Osteocyte (in vitro differentiated cells): ENCODE results near the gene CGNL1. TPM values are rescaled to one million over a fixed set of nuclear protein-coding genes. Genes with fewer than 3 reads are reported as not detected.

Experiments
- DNase-seq: peaks from one replicate; pipeline ENCODE4 v3.0.0; 2021; ENCODE audit warnings: mixed read lengths; ENCODE audit not compliant: unreplicated experiment; ENCODE audit errors: extremely low spot score
- H3K27ac Mint-ChIP-seq: one replicate; pipeline ENCODE4 v1.8.0; 2021; ENCODE audit warnings: mild to moderate bottlenecking, mixed read lengths; ENCODE audit not compliant: unreplicated experiment
- H3K27me3 Mint-ChIP-seq: one replicate; pipeline ENCODE4 v1.8.0; 2021; ENCODE audit warnings: mixed read lengths; ENCODE audit not compliant: unreplicated experiment
- H3K36me3 Mint-ChIP-seq: one replicate; pipeline ENCODE4 v1.8.0; 2021; ENCODE audit warnings: mixed read lengths; ENCODE audit not compliant: unreplicated experiment
- H3K4me1 Mint-ChIP-seq: one replicate; pipeline ENCODE4 v1.8.0; 2021; ENCODE audit warnings: mixed read lengths; ENCODE audit not compliant: unreplicated experiment
- H3K4me3 Mint-ChIP-seq: one replicate; pipeline ENCODE4 v1.8.0; 2021; ENCODE audit warnings: mild to moderate bottlenecking, moderate library complexity, mixed read lengths; ENCODE audit not compliant: unreplicated experiment
- H3K9me3 Mint-ChIP-seq: one replicate; pipeline ENCODE4 v1.8.0; 2021; ENCODE audit warnings: mixed read lengths; ENCODE audit not compliant: unreplicated experiment
- CTCF ChIP-seq: fragments of 200-600 bp; sonication (generic); IDR thresholded peaks from 2 replicates; pipeline ENCODE4 v1.5.0; 2021; ENCODE audit warnings: antibody characterized with exemption, mild to moderate bottlenecking, moderate library complexity
- total RNA-seq: library from RNA; stranded (reverse); gene quantifications from 2 replicates; pipeline ENCODE4 v1.2.1, GENCODE V29; 2021

CGNL1 gene
- total RNA-seq, 1 donor from 2014 or later, result 6.2 TPM

DNA sequence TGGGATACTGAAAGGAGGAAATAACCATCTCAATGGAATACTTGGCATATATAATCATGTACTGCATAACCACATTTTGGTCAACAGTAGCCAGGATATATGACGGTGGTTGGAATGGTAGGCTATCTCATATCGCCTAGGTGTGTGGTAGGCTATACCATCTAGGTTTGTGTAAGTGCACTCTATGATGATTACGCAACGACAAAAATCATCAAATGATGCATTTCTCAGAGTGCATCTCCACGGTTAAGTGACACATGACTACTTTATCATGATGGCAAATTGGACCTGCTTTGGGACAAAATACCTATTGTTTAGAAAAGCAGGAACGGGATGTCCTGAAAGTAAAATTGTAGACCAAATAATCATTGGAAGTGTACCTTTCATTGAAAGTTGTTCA lies 218.2 kb downstream of the CGNL1 start:
- H3K27ac Mint-ChIP-seq, result no peak overlapping the region
- H3K27me3 Mint-ChIP-seq, result peaks cover 23% of the 10 kb centered on the region
- H3K4me3 Mint-ChIP-seq, result no peak overlapping the region
- DNase-seq, result no peak
- H3K36me3 Mint-ChIP-seq, result no peaks in the 10 kb centered on the region
- TF ChIP-seq CTCF, result no peak
- peaks cover 32% of the 10 kb centered on the region for H3K4me1 Mint-ChIP-seq
- H3K9me3 Mint-ChIP-seq, result no peaks in the 10 kb centered on the region

DNA sequence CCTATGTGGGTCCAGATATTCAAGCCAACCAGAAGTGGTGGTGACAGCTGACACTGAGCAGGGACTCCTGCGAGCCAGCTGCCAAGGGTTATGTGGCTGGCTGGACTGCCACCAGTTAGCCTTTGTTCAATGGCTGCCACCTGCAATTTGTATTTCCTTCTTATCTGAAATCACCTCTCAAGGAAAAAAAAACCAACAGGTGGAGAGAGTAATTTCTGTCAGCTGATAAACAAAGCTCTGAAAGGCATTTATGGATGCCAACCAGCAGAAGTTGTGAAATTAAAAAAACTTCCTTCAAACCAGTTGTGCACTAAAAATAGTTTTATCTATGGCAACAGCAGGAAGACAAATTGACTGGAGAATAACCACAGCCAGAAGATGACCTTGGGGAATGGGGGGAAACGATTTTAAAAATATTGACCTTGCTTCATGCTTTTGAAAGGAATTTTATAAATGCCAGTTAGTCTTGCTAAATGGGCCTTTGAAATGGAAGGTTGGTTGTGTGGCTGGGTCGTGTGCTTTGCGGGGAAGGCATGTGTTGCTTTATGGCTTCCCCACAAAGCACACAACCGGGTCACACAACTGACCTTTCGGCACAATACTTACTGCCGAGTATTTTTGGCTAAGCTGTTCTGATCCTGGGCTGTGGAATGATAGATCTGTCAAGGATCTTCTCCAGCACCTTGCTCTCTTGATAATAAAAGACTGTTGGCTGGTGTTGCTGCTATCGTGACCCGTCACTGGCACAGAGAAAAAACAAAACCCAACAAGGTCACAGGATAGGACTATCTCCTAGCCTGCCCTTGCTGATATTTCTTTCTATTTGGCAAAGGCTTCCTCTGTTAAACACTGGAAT lies 218.9 kb downstream of the CGNL1 start:
- no peak overlapping the region for H3K4me3 Mint-ChIP-seq
- H3K4me1 Mint-ChIP-seq, result peaks cover 25% of the 10 kb centered on the region
- H3K27ac Mint-ChIP-seq, result no peak overlapping the region
- TF ChIP-seq CTCF, result no peak
- H3K27me3 Mint-ChIP-seq, result peaks cover 27% of the 10 kb centered on the region
- no peak for DNase-seq
- no peaks in the 10 kb centered on the region for H3K36me3 Mint-ChIP-seq
- no peaks in the 10 kb centered on the region for H3K9me3 Mint-ChIP-seq

- DNase-seq, result no peak
- peaks cover 13% of the 10 kb centered on the region for H3K4me1 Mint-ChIP-seq
- no peak for TF ChIP-seq CTCF
These were observed 220.1 kb downstream of the CGNL1 start for GRCh38 chr15:57596301-57596855.

DNA sequence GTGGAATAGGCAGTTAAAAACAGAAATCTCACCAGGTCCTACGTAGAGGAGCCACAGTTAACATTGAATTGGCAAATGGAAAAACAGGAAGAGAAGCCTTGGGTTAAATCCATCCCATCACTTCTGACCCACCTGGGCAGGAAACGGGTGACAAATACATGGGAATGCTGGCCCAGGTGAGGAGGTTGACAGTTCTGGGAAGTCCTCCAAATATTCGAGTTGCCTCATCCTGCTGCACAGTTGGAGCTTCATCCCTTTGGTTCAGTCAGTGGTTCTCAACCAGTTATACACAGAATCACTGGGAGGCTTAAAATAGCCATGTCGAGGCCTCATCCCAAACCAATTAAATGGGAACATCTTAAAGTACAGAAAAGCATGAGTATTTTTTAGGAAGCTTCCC lies 220.7 kb downstream of the CGNL1 start:
- Mint-ChIP-seq H3K36me3 (no peaks in the 10 kb centered on the region), H3K9me3 (no peaks in the 10 kb centered on the region), H3K4me3 (no peak overlapping the region), H3K27ac (no peak overlapping the region), H3K4me1 (peaks cover 12% of the 10 kb centered on the region), H3K27me3 (peaks cover 34% of the 10 kb centered on the region)
- no peak for TF ChIP-seq CTCF
- no peak for DNase-seq

More at GRCh38 chr15:57596301-57596855, 220.1 kb downstream of the CGNL1 start:
- Mint-ChIP-seq H3K36me3 (no peaks in the 10 kb centered on the region), H3K27ac (no peak overlapping the region), H3K4me3 (no peak overlapping the region), H3K9me3 (no peaks in the 10 kb centered on the region), H3K27me3 (peaks cover 31% of the 10 kb centered on the region)

DNA sequence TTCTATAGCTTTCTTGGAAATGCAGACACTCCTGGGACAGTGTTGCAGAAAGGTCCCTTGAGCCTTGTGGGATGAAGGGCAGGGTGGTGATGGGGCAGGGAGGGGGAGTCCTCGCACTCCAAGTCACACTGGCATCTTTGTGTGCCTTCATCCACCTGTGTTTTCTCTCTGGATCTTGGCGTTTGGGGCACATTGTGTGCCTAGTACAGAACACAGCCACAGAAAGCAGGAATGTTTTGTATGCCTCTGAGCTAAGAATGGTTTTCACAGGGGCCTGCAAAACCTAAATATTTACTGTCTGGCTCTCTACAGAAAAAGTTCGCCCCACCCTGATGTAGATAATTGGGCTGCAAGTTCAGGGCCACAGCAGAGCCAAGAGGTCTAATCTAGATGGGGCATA lies 221.1 kb downstream of the CGNL1 start:
- no peak overlapping the region for H3K27ac Mint-ChIP-seq
- H3K4me1 Mint-ChIP-seq, result peaks cover 9% of the 10 kb centered on the region
- TF ChIP-seq CTCF, result no peak
- peaks cover 34% of the 10 kb centered on the region for H3K27me3 Mint-ChIP-seq
- no peaks in the 10 kb centered on the region for H3K9me3 Mint-ChIP-seq
- H3K36me3 Mint-ChIP-seq, result no peaks in the 10 kb centered on the region
- H3K4me3 Mint-ChIP-seq, result no peak overlapping the region
- no peak for DNase-seq
